Body of pancreas (tissue), 4 donors: Measurements from ENCODE around the gene PRDM16. TPM values are rescaled to one million over a fixed set of nuclear protein-coding genes. Genes with fewer than 3 reads are reported as not detected.

Source experiments
- ATAC-seq: fragments of 150-250 bp; one replicate; pipeline ENCODE4 v1.9.1; 2016
- DNase-seq, 4 donors: peaks; one replicate each; pipeline ENCODE4 v3.0.0-alpha.2; 2019
- H3K27ac ChIP-seq, 4 donors: fragments of 200-600 bp; sonication (generic); 1 replicate in 3 of 4; 2 replicates in 1 of 4; pipeline versions ENCODE4 v1.5.1 to v1.6.1; 2016 to 2019; ENCODE audit warnings: mild to moderate bottlenecking in 1 of 4, mixed read lengths in 1 of 4, moderate library complexity in 1 of 4
- H3K27me3 ChIP-seq, 2 donors: fragments of 200-600 bp; sonication (generic); one replicate each; pipeline ENCODE4 v1.6.0; 2016; ENCODE audit warnings: mild to moderate bottlenecking in 1 of 2
- H3K36me3 ChIP-seq, 2 donors: fragments of 200-600 bp; sonication (generic); replicated peaks in 1 of 2; 2 replicates each; pipeline ENCODE4 v1.5.1; 2016; ENCODE audit warnings: low read depth in 2 of 2; ENCODE audit not compliant: insufficient read depth in 1 of 2
- H3K4me1 ChIP-seq: fragments of 200-600 bp; sonication (generic); one replicate; pipeline ENCODE4 v1.6.0; 2016
- H3K4me3 ChIP-seq, 2 donors: fragments of 200-600 bp; sonication (generic); 1 replicate in 1 of 2; 2 replicates in 1 of 2; pipeline ENCODE4 v1.5.1; 2016 to 2019
- H3K9me3 ChIP-seq, 3 donors: fragments of 200-600 bp; sonication (generic); 1 replicate in 2 of 3; 2 replicates in 1 of 3; pipeline ENCODE4 v1.5.1; 2016
- POLR2A ChIP-seq, 3 donors: fragments of 450-650 bp; IDR thresholded peaks; one replicate each; pipeline ENCODE4 v1.6.1; 2016; ENCODE audit warnings: antibody characterized with exemption in 3 of 3, mild to moderate bottlenecking in 2 of 3
- WGBS, 2 donors: methylation state at CpG; one replicate each; pipeline ENCODE4 v1.1.5; 2017; 5-methylcytosine and 5-hydroxymethylcytosine counted together
- intact Hi-C: fragments of 100-400 bp; cut with DNase I; formaldehyde crosslinking; loops from one replicate; pipeline ENCODE4 v1.15.1; 2023
- total RNA-seq, 2 donors: library from RNA; depleted of rRNA; stranded (reverse); fragments of >200 nt; gene quantifications; one replicate each; pipeline ENCODE4 v1.1.0, GENCODE V29; 2016
- TF ChIP-seq, protein P1 (sequence below), 7 experiments: fragments of 450-650 bp in 4 of 7; fragments of 200-600 bp in 3 of 7; sonication (generic) in 3 of 7; IDR thresholded peaks; one replicate each; pipeline ENCODE4 v1.5.1; 2016 to 2019; ENCODE audit warnings: antibody characterized with exemption in 7 of 7

The PRDM16 gene
- total RNA-seq, 2 donors from 2014 or later, result 15.2 to 16.6 TPM

DNA sequence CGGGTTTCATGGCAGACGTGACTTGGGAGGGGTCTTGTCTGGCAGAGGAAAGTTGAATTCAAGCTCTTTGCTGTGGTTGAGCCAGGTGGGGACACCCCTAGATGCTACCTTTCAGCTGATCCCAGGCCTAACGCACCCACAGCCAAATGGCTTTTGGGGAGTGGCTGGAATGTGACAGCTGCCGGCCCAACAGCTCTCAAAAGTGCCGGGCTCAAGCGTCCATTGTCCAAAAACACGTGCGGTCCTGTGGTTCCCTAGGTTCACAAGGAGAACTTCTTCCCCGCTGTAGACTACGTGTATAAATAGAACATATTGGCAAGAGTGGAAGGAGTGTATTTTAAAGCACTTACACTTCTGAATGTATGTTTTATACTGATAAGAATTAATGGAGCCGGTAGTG, 298.4 kb downstream of the PRDM16 start:
- Histone ChIP-seq H3K27me3 (no peaks in the 10 kb centered on the region), H3K4me1 (peaks cover 19% of the 10 kb centered on the region), H3K9me3 (no peaks in the 10 kb centered on the region), H3K36me3 (no peaks in the 10 kb centered on the region), H3K27ac (peak overlapping the region in 2 of 4 donors; percentile 48 to 74), H3K4me3 (no peak overlapping the region)
- ATAC-seq (no peak), DNase-seq (no peak)
- WGBS, 2 donors, result 72 to 90% methylated on average over 9 to 11 of the region's 11 CpGs
- TF ChIP-seq, protein P1, sequence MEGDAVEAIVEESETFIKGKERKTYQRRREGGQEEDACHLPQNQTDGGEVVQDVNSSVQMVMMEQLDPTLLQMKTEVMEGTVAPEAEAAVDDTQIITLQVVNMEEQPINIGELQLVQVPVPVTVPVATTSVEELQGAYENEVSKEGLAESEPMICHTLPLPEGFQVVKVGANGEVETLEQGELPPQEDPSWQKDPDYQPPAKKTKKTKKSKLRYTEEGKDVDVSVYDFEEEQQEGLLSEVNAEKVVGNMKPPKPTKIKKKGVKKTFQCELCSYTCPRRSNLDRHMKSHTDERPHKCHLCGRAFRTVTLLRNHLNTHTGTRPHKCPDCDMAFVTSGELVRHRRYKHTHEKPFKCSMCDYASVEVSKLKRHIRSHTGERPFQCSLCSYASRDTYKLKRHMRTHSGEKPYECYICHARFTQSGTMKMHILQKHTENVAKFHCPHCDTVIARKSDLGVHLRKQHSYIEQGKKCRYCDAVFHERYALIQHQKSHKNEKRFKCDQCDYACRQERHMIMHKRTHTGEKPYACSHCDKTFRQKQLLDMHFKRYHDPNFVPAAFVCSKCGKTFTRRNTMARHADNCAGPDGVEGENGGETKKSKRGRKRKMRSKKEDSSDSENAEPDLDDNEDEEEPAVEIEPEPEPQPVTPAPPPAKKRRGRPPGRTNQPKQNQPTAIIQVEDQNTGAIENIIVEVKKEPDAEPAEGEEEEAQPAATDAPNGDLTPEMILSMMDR (IDR thresholded peaks at IDR 0.05), result no peak
- no peak for TF ChIP-seq POLR2A (IDR thresholded peaks at IDR 0.05)
- intact Hi-C loops, result no loop called here

DNA sequence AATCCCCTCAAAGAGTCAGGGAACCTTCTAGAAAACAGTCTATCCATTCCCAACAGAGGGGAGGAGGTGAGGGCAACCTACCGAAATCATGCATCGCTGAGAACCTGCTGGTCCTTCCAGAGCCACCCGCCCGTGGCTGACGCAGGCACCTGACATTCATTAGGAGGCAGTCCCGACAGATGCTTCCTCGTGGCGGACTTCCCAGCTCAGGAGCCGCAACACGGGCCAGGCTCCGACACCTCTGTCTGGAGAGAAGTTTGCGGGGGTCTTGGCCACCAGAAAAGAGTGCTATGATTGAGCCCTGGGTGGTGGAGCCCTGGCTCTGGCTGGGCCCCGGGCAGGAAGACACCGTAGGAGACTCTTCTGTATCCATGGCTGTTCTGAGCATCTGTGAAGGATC, 299.1 kb downstream of the PRDM16 start:
- TF ChIP-seq, protein P1 (IDR thresholded peaks at IDR 0.05), result no peak
- no peak for TF ChIP-seq POLR2A (IDR thresholded peaks at IDR 0.05)
- no peaks in the 10 kb centered on the region for H3K36me3 ChIP-seq
- no peak overlapping the region for H3K27ac ChIP-seq
- H3K9me3 ChIP-seq, result no peaks in the 10 kb centered on the region
- H3K4me3 ChIP-seq, result no peak overlapping the region
- DNase-seq (no peak), ATAC-seq (no peak)
- no peaks in the 10 kb centered on the region for H3K27me3 ChIP-seq
- peaks cover 19% of the 10 kb centered on the region for H3K4me1 ChIP-seq
- WGBS, 2 donors, result 90% methylated on average over 12 to 14 of the region's 14 CpGs
- intact Hi-C loops, result no loop called here

DNA sequence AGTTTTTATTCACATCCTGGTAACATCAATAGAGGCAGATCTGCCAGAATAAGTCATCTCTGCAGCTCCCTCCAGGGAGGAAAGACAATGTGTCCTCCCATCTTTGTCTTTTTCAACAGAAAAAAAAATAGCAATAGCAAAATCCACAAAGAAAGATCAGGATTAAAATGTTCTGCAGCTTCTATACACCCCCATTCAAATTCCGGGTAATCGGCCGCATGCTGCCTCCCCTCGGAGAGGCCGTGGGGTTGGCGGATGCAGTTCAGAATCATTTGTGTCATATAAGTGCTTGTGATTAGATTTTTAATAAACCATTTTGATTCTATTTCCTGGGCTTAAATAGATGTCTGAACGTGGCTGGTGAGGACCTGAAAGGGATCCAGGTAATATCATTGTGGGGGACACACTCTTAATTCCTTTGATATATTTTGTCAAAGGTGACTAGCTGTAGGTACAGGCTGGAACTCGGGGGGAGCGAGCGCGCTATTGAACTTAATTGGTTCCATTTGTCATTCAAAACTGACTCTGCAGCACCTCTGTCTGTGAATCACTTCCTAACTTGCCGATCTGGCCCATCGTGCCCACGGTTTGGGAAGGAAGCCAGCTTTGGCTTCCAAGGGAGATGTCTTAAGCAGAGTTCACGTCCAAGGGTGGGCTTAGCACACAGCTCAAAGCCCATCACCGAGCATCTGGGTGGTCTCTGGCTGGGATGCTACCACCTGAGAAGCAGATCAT, 299.9 kb downstream of the PRDM16 start:
- no peak for ATAC-seq
- 76% methylated on average over 14 to 16 of the region's 16 CpGs for WGBS, 2 donors
- H3K36me3 ChIP-seq, result no peaks in the 10 kb centered on the region
- no peaks in the 10 kb centered on the region for H3K27me3 ChIP-seq
- H3K9me3 ChIP-seq, result no peaks in the 10 kb centered on the region
- H3K4me1 ChIP-seq, result peaks cover 19% of the 10 kb centered on the region
- intact Hi-C loops, result no loop called here
- no peak overlapping the region for H3K27ac ChIP-seq
- TF ChIP-seq, protein P1 (IDR thresholded peaks at IDR 0.05), result no peak
- TF ChIP-seq POLR2A (IDR thresholded peaks at IDR 0.05), result no peak
- no peak overlapping the region for H3K4me3 ChIP-seq
- DNase-seq, result no peak

DNA sequence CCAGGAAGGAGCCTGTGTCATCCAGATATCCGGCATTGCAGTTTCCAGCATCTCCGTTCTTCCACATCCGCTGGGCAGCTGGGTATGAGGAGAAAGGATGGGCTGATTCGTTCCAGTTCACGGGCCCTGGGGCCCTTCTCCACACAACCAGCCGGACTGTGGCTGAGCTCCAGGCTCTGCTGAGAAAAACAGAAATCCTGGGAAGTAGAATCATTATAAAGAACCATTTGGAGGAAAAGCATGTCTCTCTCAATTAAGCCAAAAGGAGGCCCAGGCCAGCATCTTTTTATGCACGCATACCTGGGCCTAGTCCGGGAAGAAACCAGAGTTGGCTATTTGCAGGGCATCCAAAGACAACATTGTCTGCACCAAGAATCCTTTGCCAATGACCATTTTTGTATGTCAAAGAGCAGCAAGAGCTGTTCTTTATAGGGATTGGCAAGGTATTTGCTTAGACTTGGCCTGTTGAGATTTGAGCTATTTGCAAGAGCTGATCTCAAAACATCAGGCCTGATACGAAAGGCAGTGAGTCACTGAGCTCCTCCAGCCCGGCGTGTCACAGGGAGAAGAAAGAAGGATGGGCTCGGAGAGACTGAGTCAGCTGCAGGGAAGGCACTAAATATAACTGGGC, 300.6 kb downstream of the PRDM16 start:
- Histone ChIP-seq H3K4me1 (peaks cover 19% of the 10 kb centered on the region), H3K36me3 (no peaks in the 10 kb centered on the region), H3K9me3 (no peaks in the 10 kb centered on the region), H3K4me3 (no peak overlapping the region), H3K27me3 (no peaks in the 10 kb centered on the region), H3K27ac (no peak overlapping the region)
- DNase-seq (peak in 1 of 4 donors; percentile 40), ATAC-seq (no peak)
- TF ChIP-seq POLR2A (IDR thresholded peaks at IDR 0.05), result no peak
- TF ChIP-seq, protein P1 (IDR thresholded peaks at IDR 0.05), result no peak
- intact Hi-C loops, result no loop called here
- WGBS, 2 donors, result 83 to 89% methylated on average over 12 of the region's 12 CpGs
